Activated T-cell treated with anti-CD3 and anti-CD28 coated beads, Interleukin-2, amount 50 U/mL, for 24 hours (primary cell): Measurements from ENCODE around the gene TFIP11.

Source experiments
- DNase-seq: peaks from one replicate; pipeline ENCODE4 v3.0.0-alpha.2; 2020
- H3K27ac Mint-ChIP-seq: 2 replicates; pipeline ENCODE4 v1.8.0; 2020; ENCODE audit warnings: mild to moderate bottlenecking, mixed read lengths
- H3K27me3 Mint-ChIP-seq: 2 replicates; pipeline ENCODE4 v1.8.0; 2020; ENCODE audit warnings: mixed read lengths
- H3K36me3 Mint-ChIP-seq: 2 replicates; pipeline ENCODE4 v1.8.0; 2020; ENCODE audit warnings: low read depth, mixed read lengths
- H3K4me1 Mint-ChIP-seq: 2 replicates; pipeline ENCODE4 v1.8.0; 2020; ENCODE audit warnings: low read depth, mixed read lengths
- H3K4me3 Mint-ChIP-seq: 2 replicates; pipeline ENCODE4 v1.8.0; 2020; ENCODE audit warnings: mild to moderate bottlenecking, moderate library complexity, mixed read lengths
- H3K9me3 Mint-ChIP-seq: 2 replicates; pipeline ENCODE4 v1.8.0; 2020; ENCODE audit warnings: mixed read lengths

Gene TFIP11

GRCh38 chr22:26547837-26548236, 35.6 kb upstream of the TFIP11 start:
- no peak for DNase-seq
- peak overlapping the region; percentile 73 for H3K27ac Mint-ChIP-seq
- H3K4me3 Mint-ChIP-seq = no peak overlapping the region
- H3K4me1 Mint-ChIP-seq = peaks cover 38% of the 10 kb centered on the region
- H3K36me3 Mint-ChIP-seq = peaks cover 37% of the 10 kb centered on the region
- no peaks in the 10 kb centered on the region for H3K9me3 Mint-ChIP-seq
- no peaks in the 10 kb centered on the region for H3K27me3 Mint-ChIP-seq

GRCh38 chr22:26547426-26547825, 35.2 kb upstream of the TFIP11 start:
- peaks cover 41% of the 10 kb centered on the region for H3K36me3 Mint-ChIP-seq
- no peaks in the 10 kb centered on the region for H3K9me3 Mint-ChIP-seq
- no peaks in the 10 kb centered on the region for H3K27me3 Mint-ChIP-seq
- DNase-seq = peak; percentile 54
- no peak overlapping the region for H3K4me3 Mint-ChIP-seq
- peak overlapping the region; percentile 73 for H3K27ac Mint-ChIP-seq
- peaks cover 41% of the 10 kb centered on the region for H3K4me1 Mint-ChIP-seq

GRCh38 chr22:26546282-26546681, 34.0 kb upstream of the TFIP11 start:
- peaks cover 44% of the 10 kb centered on the region for H3K36me3 Mint-ChIP-seq
- no peaks in the 10 kb centered on the region for H3K9me3 Mint-ChIP-seq
- H3K27me3 Mint-ChIP-seq = no peaks in the 10 kb centered on the region
- no peak for DNase-seq
- H3K27ac Mint-ChIP-seq = peak overlapping the region; percentile 73
- peaks cover 40% of the 10 kb centered on the region for H3K4me1 Mint-ChIP-seq
- H3K4me3 Mint-ChIP-seq = no peak overlapping the region

- no peaks in the 10 kb centered on the region for H3K27me3 Mint-ChIP-seq
- H3K9me3 Mint-ChIP-seq = no peaks in the 10 kb centered on the region
- DNase-seq = no peak
- no peak overlapping the region for H3K4me3 Mint-ChIP-seq
- peaks cover 40% of the 10 kb centered on the region for H3K4me1 Mint-ChIP-seq
- H3K36me3 Mint-ChIP-seq = peaks cover 45% of the 10 kb centered on the region
- H3K27ac Mint-ChIP-seq = peak overlapping the region; percentile 51
These were observed 33.6 kb upstream of the TFIP11 start for GRCh38 chr22:26545827-26546226.

DNA sequence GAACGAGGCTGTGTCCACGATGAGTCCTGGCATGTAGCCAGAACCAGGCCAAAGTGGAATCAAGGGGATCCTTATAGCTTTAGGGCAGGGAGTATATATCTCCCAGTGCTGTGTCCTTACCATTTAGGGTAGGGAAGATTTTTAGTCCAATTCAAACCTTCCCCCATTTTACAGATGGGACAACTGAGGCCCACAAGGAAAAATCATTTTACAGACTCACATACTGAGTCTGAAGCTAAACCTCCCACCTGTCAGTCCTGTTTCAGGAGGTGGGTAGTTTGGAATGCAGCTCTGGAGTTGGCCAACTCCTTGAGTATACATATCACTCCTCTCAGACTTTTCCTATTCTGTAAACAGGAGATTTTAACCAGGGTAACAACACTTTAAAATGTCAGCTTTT, 33.1 kb upstream of the TFIP11 start:
- Mint-ChIP-seq H3K4me3 (no peak overlapping the region), H3K9me3 (no peaks in the 10 kb centered on the region), H3K4me1 (peaks cover 40% of the 10 kb centered on the region), H3K27me3 (no peaks in the 10 kb centered on the region), H3K27ac (peak overlapping the region; percentile 73), H3K36me3 (peaks cover 46% of the 10 kb centered on the region)
- no peak for DNase-seq

DNA sequence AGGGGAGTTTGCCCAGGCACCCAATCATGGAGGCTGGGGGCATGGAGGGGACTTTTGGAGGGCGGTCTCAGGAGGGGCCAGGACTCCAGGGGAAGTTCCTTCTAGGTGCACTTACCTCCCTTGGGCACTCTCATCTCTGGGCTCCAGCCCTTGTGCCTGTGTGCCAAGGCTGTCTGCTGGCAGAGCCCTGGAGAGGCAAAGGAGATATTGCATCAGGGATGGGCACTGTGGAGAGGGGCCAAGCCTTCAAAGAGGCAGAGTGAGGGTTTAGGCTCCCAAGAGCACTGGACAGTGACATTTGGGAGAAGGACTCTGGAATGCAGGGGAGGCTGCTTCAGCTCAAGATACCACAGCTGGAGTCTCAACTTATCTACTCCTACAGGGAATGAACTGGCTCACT, 32.2 kb upstream of the TFIP11 start:
- no peaks in the 10 kb centered on the region for H3K9me3 Mint-ChIP-seq
- peak overlapping the region; percentile 73 for H3K27ac Mint-ChIP-seq
- peaks cover 52% of the 10 kb centered on the region for H3K36me3 Mint-ChIP-seq
- DNase-seq = no peak
- no peak overlapping the region for H3K4me3 Mint-ChIP-seq
- peaks cover 38% of the 10 kb centered on the region for H3K4me1 Mint-ChIP-seq
- H3K27me3 Mint-ChIP-seq = no peaks in the 10 kb centered on the region

DNA sequence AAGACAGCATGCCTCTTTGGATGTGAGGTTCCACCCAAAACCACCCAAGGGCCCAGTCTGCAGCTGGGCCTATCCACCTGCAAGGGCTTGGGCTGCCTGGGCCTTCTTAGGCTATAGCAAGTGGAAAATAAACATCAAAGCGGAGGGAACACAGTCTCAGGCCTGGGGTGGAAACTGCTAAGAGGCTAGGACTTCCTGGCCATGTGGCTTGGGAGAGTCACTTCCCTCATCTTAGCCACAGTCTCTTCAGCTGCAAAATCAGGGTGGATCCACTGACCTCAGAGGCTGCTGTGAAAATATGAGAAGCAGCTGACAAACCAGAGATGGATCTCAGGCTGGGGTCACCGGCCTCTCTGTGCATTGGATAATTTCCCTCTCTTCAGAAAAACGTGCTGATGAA, 30.6 kb upstream of the TFIP11 start:
- H3K9me3 Mint-ChIP-seq = no peaks in the 10 kb centered on the region
- H3K4me1 Mint-ChIP-seq = peaks cover 34% of the 10 kb centered on the region
- peaks cover 62% of the 10 kb centered on the region for H3K36me3 Mint-ChIP-seq
- no peak for DNase-seq
- H3K27me3 Mint-ChIP-seq = no peaks in the 10 kb centered on the region
- H3K4me3 Mint-ChIP-seq = no peak overlapping the region
- peak overlapping the region; percentile 71 for H3K27ac Mint-ChIP-seq

DNA sequence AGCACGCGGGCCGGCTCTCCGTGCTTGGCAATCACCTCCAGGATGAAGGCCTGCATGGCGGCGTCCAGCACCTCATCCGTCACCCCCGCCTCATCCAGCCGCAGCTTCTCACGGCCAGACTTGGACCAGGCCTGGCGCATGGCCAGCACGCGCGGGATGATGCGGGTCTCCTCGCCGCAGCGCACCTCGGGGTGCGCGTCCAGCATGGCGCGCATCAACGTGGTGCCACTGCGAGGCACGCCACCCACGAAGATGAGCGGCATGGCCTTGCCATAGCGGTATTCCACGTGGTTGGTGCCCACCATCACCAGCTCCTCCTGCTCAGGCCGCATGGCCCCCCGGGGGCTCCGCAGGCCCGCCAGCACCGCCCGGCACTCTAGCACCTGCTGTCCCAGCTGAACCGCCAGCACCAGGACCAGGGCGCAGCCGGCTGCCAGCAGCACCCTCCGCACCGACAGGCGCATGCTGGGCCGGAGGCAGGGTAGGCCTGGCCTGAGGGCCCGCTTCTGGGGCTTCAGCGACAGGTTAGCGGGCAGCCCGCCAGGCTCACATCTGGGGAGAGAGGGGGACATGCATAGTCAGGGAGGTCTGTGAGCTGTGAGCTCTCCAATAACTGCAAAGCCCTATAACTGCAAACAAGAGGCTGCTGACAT, 29.0 kb upstream of the TFIP11 start:
- Mint-ChIP-seq H3K9me3 (no peaks in the 10 kb centered on the region), H3K4me3 (no peak overlapping the region), H3K27ac (no peak overlapping the region), H3K27me3 (no peaks in the 10 kb centered on the region), H3K36me3 (peaks cover 60% of the 10 kb centered on the region), H3K4me1 (peaks cover 24% of the 10 kb centered on the region)
- no peak for DNase-seq

- Mint-ChIP-seq H3K9me3 (no peaks in the 10 kb centered on the region), H3K36me3 (peaks cover 65% of the 10 kb centered on the region), H3K4me1 (peaks cover 30% of the 10 kb centered on the region), H3K27ac (no peak overlapping the region), H3K4me3 (no peak overlapping the region), H3K27me3 (no peaks in the 10 kb centered on the region)
- DNase-seq = no peak
These were observed 27.8 kb upstream of the TFIP11 start for GRCh38 chr22:26540119-26540518.

DNA sequence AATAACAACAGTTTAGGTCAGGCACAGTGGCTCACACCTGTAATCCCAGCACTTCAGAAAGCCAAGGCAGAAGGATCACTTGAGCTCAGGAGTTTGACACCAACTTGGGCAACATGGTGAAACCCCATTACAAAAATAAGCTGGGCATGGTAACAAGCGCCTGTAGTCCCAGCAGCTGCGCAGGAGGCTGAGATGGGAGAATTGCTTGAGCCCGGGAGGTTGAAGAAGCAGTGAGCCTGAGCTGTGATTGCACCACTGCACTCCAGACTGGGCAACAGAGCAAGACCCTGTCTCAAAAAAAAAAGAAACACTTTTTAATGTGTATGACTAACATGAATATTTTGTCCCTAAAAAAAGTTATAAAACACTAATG, 24.5 kb upstream of the TFIP11 start:
- Mint-ChIP-seq H3K4me1 (peaks cover 35% of the 10 kb centered on the region), H3K27me3 (no peaks in the 10 kb centered on the region), H3K4me3 (no peak overlapping the region), H3K27ac (peak overlapping the region; percentile 55), H3K9me3 (no peaks in the 10 kb centered on the region), H3K36me3 (peaks cover 83% of the 10 kb centered on the region)
- no peak for DNase-seq

DNA sequence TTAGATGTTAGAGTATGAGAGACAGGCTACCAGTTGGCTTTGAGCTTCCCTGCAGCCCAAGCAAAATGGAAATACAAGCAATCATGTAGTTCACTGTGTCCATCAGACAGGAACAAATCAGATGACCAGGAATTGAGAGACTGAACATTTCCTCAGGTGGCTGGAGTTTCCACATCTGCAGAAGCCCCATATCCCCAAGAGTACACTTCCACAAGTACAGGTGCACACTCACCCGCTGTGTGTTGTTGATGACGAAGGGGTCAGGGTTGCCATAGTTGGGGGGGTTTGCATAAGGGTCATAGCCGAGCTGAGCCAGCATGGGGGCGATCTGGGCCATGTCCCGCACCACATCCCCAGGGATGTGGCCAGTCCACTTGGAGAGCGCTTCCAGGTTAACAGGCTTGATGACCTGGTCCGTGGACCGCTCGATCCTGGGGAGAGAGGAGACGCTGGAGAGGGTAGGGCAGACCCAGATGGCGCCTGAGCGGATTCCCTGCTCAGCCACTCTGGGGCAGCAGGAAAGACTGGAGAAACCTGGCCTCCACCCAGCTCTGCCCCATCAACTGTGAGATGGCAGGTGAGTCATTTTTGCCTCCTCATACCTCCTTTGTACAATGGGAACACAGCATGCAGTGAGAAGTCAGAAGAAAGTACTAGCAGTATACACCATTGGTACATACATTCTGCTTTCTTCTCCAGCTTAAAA, 23.9 kb upstream of the TFIP11 start:
- Mint-ChIP-seq H3K27me3 (no peaks in the 10 kb centered on the region), H3K27ac (peak overlapping the region; percentile 57), H3K4me1 (peaks cover 35% of the 10 kb centered on the region), H3K36me3 (peaks cover 88% of the 10 kb centered on the region), H3K9me3 (no peaks in the 10 kb centered on the region), H3K4me3 (no peak overlapping the region)
- DNase-seq = no peak

GRCh38 chr22:26535603-26535908, 23.3 kb upstream of the TFIP11 start:
- peaks cover 35% of the 10 kb centered on the region for H3K4me1 Mint-ChIP-seq
- DNase-seq = no peak
- no peak overlapping the region for H3K4me3 Mint-ChIP-seq
- peak overlapping the region; percentile 57 for H3K27ac Mint-ChIP-seq
- no peaks in the 10 kb centered on the region for H3K9me3 Mint-ChIP-seq
- peaks cover 88% of the 10 kb centered on the region for H3K36me3 Mint-ChIP-seq
- no peaks in the 10 kb centered on the region for H3K27me3 Mint-ChIP-seq

DNA sequence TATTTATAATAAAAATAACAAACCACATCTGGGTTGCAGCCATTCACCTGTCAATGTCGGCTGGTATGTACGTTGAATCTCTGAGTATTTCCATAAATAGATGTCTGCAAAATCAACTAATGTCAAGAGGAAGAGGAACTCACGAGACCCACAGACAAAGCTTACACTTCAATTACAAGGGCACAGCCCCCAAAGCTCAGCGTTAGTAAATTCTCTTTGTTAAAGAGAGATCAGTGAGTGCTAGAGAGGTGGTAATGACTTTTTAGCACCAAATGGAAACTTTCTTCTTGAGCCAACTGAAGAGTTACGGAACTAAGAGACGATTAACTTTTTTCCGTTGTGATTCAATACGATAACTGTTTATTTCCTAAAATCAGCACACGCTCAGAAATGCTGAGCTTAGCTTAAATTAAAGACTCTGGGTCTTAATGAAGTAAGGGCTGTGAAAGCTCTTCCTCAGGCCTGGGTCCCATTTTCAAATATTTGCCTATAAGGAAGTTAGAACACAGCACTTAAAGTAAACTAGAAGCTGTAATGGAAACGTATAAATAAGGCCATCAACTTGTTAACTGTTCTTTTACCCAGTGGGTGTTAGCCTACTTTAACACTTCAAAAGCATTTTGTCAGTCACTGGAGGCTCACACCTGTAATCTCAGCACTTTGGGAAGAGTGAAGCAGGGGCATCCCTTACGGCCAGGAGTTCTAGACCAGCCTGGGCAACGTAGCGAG, 22.8 kb upstream of the TFIP11 start:
- no peak for DNase-seq
- Mint-ChIP-seq H3K36me3 (peaks cover 88% of the 10 kb centered on the region), H3K4me1 (peaks cover 35% of the 10 kb centered on the region), H3K27me3 (no peaks in the 10 kb centered on the region), H3K27ac (peak overlapping the region; percentile 57), H3K4me3 (no peak overlapping the region), H3K9me3 (no peaks in the 10 kb centered on the region)

DNA sequence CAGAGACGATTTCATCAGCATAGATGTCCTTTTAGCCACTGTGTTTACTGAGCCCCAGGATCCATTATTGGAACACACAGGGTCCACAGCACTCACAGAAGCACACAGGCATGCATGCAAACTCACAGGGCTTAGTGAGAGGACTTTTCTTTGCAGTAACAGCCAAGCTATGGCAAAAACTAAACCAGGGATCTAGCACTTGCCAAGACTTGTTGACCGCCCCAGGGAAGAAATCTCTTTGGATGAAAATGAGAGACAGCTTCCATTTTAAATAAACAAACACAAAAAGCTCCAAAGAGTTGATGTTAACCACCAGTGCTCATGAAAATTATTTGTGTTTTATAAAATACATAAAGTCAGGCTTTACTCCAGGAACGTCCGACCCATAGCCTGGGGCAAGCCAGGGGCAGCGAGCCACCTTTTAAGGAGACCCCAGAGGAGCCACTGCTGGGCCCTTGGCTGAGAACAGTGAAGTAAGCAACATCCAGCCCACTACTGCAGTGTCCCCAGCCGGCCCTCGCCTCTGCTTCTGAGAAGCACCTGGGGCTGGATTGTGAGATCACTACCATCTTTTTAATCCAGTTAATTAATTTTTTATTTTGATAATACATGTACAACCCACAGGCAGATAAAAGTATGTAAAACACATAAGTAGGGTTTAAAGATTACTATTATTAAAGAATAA, 22.0 kb upstream of the TFIP11 start:
- Mint-ChIP-seq H3K4me1 (peaks cover 35% of the 10 kb centered on the region), H3K4me3 (no peak overlapping the region), H3K9me3 (no peaks in the 10 kb centered on the region), H3K27ac (peak overlapping the region; percentile 47), H3K36me3 (peaks cover 88% of the 10 kb centered on the region), H3K27me3 (no peaks in the 10 kb centered on the region)
- DNase-seq = no peak

DNA sequence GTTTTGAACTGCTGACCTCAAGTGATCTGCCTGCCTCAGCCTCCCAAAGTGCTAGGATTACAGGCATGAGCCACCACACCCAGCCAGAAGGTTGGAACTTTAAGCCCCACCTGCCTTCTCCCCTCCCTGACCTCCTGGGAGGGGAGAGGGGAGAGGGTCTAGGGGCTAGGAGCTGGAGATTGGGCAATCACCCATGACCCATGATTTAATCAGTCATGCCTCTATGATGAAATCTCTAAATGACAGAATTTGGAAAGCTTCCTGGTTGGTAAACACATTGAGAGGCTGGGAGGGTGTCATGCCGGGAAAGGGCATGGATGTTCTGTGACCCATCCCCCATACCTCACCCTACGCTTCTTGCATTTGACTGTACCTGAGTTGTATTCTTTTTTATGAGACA, 17.1 kb upstream of the TFIP11 start:
- no peak overlapping the region for H3K27ac Mint-ChIP-seq
- no peaks in the 10 kb centered on the region for H3K9me3 Mint-ChIP-seq
- H3K27me3 Mint-ChIP-seq = no peaks in the 10 kb centered on the region
- H3K36me3 Mint-ChIP-seq = peaks cover 86% of the 10 kb centered on the region
- no peak overlapping the region for H3K4me3 Mint-ChIP-seq
- H3K4me1 Mint-ChIP-seq = peaks cover 15% of the 10 kb centered on the region
- no peak for DNase-seq
